OCI-LY3 (cell line): ENCODE data around the gene PREX1.

Experiments
- H2AFZ ChIP-seq: fragments of 200-600, 300-600 bp; shearing (Covaris generic); 2 replicates; pipeline ENCODE4 v1.6.0; 2014; ENCODE audit warnings: antibody characterized with exemption, low read depth, low read length
- H3K27ac ChIP-seq: fragments of 200-600, 300-600 bp; sonication (generic); 2 replicates; pipeline ENCODE4 v1.5.1; 2014; ENCODE audit warnings: mild to moderate bottlenecking, low read length, moderate library complexity, mixed read lengths
- H3K27me3 ChIP-seq: fragments of 200-600, 300-600 bp; sonication (generic); 2 replicates; pipeline ENCODE4 v1.6.1; 2014; ENCODE audit warnings: low read depth, low read length, mixed read lengths
- H3K36me3 ChIP-seq: fragments of 200-600, 300-600 bp; sonication (generic); replicated peaks from 2 replicates; pipeline ENCODE3; 2014; ENCODE audit warnings: low read depth, low read length, mixed read lengths
- H3K4me1 ChIP-seq: fragments of 300-600, 200-600 bp; sonication (generic); 2 replicates; pipeline ENCODE4 v1.6.1; 2014; ENCODE audit warnings: low read length, mixed read lengths
- H3K4me2 ChIP-seq: fragments of 200-600, 300-600 bp; sonication (generic); 2 replicates; pipeline ENCODE4 v1.6.1; 2014; ENCODE audit warnings: low read length, mixed read lengths
- H3K4me3 ChIP-seq: fragments of 300-600, 200-600 bp; sonication (generic); 2 replicates; pipeline ENCODE4 v1.5.1; 2014; ENCODE audit warnings: antibody characterized with exemption, mild to moderate bottlenecking, low read length, moderate library complexity
- H3K79me2 ChIP-seq: fragments of 300-600, 200-600 bp; shearing (Covaris generic); 2 replicates; pipeline ENCODE4 v1.6.1; 2014; ENCODE audit warnings: mild to moderate bottlenecking, low read length, mixed read lengths
- H3K9ac ChIP-seq: fragments of 300-600, 200-600 bp; shearing (Covaris generic); 2 replicates; pipeline ENCODE4 v1.6.0; 2014; ENCODE audit warnings: mild to moderate bottlenecking, low read length, moderate library complexity
- H3K9me3 ChIP-seq: fragments of 200-600, 300-600 bp; shearing (Covaris generic); 2 replicates; pipeline ENCODE4 v1.6.1; 2014; ENCODE audit warnings: low read length, mixed read lengths; ENCODE audit not compliant: insufficient read depth
- H4K20me1 ChIP-seq: fragments of 200-600, 300-600 bp; sonication (generic); 2 replicates; pipeline ENCODE4 v1.6.1; 2016; ENCODE audit warnings: low read length, mixed read lengths; ENCODE audit not compliant: insufficient read depth
- CTCF ChIP-seq: fragments of 200-600, 300-600 bp; sonication (generic); IDR thresholded peaks from 2 replicates; pipeline ENCODE4 v1.5.1; 2014; ENCODE audit warnings: antibody characterized with exemption, low read length, low read depth
- EZH2phosphoT487 ChIP-seq: fragments of 200-600 bp; shearing (Covaris generic); IDR thresholded peaks from 2 replicates; pipeline ENCODE4 v1.6.1; 2018; ENCODE audit warnings: antibody characterized with exemption, mixed run types, low read depth

Gene PREX1

DNA sequence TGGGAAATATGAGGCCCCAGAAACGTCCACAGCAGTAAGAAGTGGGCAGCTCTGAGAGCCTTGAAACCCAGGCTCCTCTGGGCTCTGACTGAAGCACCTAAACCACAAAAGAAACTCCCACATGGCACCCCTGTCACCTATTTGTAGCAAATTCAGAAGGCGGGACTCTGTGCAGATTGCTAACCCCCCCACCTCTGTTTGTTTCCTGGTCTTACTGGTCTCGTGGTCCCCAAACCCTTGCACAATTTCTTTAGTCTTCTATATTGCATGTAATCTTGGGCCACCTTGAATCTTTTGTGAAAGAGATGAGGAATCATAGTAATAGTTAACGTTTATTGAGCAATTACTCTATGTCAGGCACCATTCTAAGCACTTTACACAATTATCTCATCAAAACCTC, 154.3 kb downstream of the PREX1 start:
- no peak overlapping the region for H2AFZ ChIP-seq
- no peak for TF ChIP-seq EZH2phosphoT487
- TF ChIP-seq CTCF = no peak
- no peak overlapping the region for H3K4me2 ChIP-seq
- H3K79me2 ChIP-seq = no peaks in the 10 kb centered on the region
- no peaks in the 10 kb centered on the region for H3K4me1 ChIP-seq
- no peaks in the 10 kb centered on the region for H4K20me1 ChIP-seq
- H3K9me3 ChIP-seq = no peaks in the 10 kb centered on the region
- no peaks in the 10 kb centered on the region for H3K27me3 ChIP-seq
- no peak overlapping the region for H3K9ac ChIP-seq
- H3K36me3 ChIP-seq = peaks cover 6% of the 10 kb centered on the region
- H3K4me3 ChIP-seq = no peak overlapping the region
- H3K27ac ChIP-seq = no peak overlapping the region

DNA sequence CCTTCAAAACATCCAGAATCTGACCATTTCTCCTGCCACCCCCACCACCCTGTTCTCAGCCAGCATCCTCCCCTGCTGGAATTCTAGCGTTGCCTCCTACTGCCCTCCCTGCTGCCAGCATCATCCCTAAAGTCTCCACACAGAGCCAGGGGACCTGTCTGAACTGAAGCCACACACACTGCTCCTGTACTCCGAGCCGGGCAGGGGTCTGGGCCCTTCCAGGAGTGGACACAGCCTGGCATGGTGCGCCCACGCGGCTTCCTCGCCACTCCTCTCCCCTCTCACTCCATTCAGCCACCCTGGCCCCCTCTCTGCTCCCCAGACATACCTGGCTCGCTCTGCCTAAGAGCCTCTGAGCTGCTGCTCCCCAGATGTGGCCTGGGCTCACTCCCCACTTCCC, 155.5 kb downstream of the PREX1 start:
- Histone ChIP-seq H3K4me1 (no peaks in the 10 kb centered on the region), H4K20me1 (0 out of 2 replicates have a peak, but pooled peaks cover 4% of the 10 kb centered on the region), H3K79me2 (no peaks in the 10 kb centered on the region), H3K27ac (no peak overlapping the region), H3K4me2 (no peak overlapping the region), H3K9ac (no peak overlapping the region), H3K4me3 (no peak overlapping the region), H2AFZ (no peak overlapping the region), H3K27me3 (no peaks in the 10 kb centered on the region), H3K9me3 (no peaks in the 10 kb centered on the region), H3K36me3 (peaks cover 6% of the 10 kb centered on the region)
- no peak for TF ChIP-seq EZH2phosphoT487
- TF ChIP-seq CTCF = no peak

DNA sequence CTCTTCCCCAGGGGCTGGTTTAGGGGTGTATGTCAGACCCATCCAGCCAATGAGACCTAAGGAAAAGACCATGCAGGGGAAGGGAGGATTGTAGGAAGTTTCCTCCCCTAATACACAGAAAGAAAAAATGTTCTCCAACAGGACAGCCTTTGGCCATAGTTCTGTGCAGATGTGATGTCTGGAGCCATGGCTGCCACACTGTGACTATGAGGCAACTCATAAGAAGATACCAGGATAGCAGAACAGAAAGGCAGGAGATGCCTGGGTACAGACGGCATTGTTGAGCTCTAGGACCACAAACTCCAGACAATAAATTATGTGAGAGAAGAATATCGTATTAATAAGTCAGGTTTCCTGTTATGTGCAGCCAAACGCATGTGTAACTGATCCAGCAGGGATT, 156.7 kb downstream of the PREX1 start:
- TF ChIP-seq CTCF (no peak), EZH2phosphoT487 (no peak)
- H3K4me2 ChIP-seq = no peak overlapping the region
- 0 out of 2 replicates have a peak, but pooled peaks cover 4% of the 10 kb centered on the region for H4K20me1 ChIP-seq
- no peak overlapping the region for H3K9ac ChIP-seq
- no peaks in the 10 kb centered on the region for H3K4me1 ChIP-seq
- no peak overlapping the region for H3K27ac ChIP-seq
- peaks cover 6% of the 10 kb centered on the region for H3K36me3 ChIP-seq
- H2AFZ ChIP-seq = no peak overlapping the region
- no peaks in the 10 kb centered on the region for H3K9me3 ChIP-seq
- H3K79me2 ChIP-seq = no peaks in the 10 kb centered on the region
- H3K4me3 ChIP-seq = no peak overlapping the region
- no peaks in the 10 kb centered on the region for H3K27me3 ChIP-seq

GRCh38 chr20:48669946-48670605, 157.7 kb downstream of the PREX1 start:
- no peak overlapping the region for H2AFZ ChIP-seq
- H3K27me3 ChIP-seq = no peaks in the 10 kb centered on the region
- no peak overlapping the region for H3K9ac ChIP-seq
- H3K9me3 ChIP-seq = no peaks in the 10 kb centered on the region
- peaks cover 3% of the 10 kb centered on the region for H3K36me3 ChIP-seq
- H3K4me3 ChIP-seq = no peak overlapping the region
- no peak overlapping the region for H3K4me2 ChIP-seq
- no peaks in the 10 kb centered on the region for H3K4me1 ChIP-seq
- TF ChIP-seq CTCF (no peak), EZH2phosphoT487 (no peak)
- 0 out of 2 replicates have a peak, but pooled peaks cover 4% of the 10 kb centered on the region for H4K20me1 ChIP-seq
- H3K79me2 ChIP-seq = no peaks in the 10 kb centered on the region
- H3K27ac ChIP-seq = no peak overlapping the region
